Measurements from ENCODE around the gene PALLD. TPM values are rescaled to one million over a fixed set of nuclear protein-coding genes. Genes with fewer than 3 reads are reported as not detected.

The PALLD gene
- total RNA-seq, 1 experiment from 2014 or later, result 18.3 TPM

GRCh38 chr4:168451744-168452390 is 45.0 kb upstream of the PALLD start:
- H3K4me1 Mint-ChIP-seq, result 0 out of 4 replicates have a peak, but pooled peaks cover 0 to 3% of the 10 kb centered on the region in 2 experiments
- H3K14ac ChIP-seq (ENCODE audit: insufficient read depth, low read length), result no peak overlapping the region
- no peaks in the 10 kb centered on the region for H3K9me3 ChIP-seq (ENCODE audit: control insufficient read depth, low read depth, low read length)
- H2AK5ac ChIP-seq (ENCODE audit: insufficient read length, low read length), result no peak overlapping the region
- H2BK20ac ChIP-seq (ENCODE audit: low read depth, low read length, poor library complexity, severe bottlenecking), result no peak overlapping the region
- H2BK12ac ChIP-seq (ENCODE audit: insufficient read length, low read depth, low read length), result no peak overlapping the region
- no peak overlapping the region for H3K4me2 ChIP-seq (ENCODE audit: insufficient read depth, insufficient read length, low read length)
- no peak overlapping the region for H2AFZ ChIP-seq (ENCODE audit: low read length)
- no peaks in the 10 kb centered on the region for H3K27me3 ChIP-seq (ENCODE audit: insufficient read depth, low read length)
- no peak overlapping the region for H3K27ac ChIP-seq (ENCODE audit: insufficient read length, low read depth, low read length)
- H4K91ac ChIP-seq (ENCODE audit: insufficient read length, low read depth, low read length), result no peak overlapping the region
- H3K27ac Mint-ChIP-seq, result no peak overlapping the region
- no peaks in the 10 kb centered on the region for H4K20me1 ChIP-seq (ENCODE audit: control insufficient read depth, insufficient read depth, insufficient read length)
- H3K18ac ChIP-seq (ENCODE audit: insufficient read length, low read depth, low read length), result no peak overlapping the region
- no peaks in the 10 kb centered on the region for H3K79me1 ChIP-seq (ENCODE audit: insufficient read depth, low read depth, low read length, poor library complexity, severe bottlenecking)
- H2BK120ac ChIP-seq (ENCODE audit: low read depth, low read length, poor library complexity, severe bottlenecking), result no peak overlapping the region
- H3K23ac ChIP-seq (ENCODE audit: insufficient read length, low read depth, low read length), result no peak overlapping the region
- H2BK15ac ChIP-seq (ENCODE audit: low read depth, low read length), result no peak overlapping the region
- no peak overlapping the region for H3K9ac ChIP-seq (ENCODE audit: extremely low read depth, insufficient read length, low read length)
- H2BK5ac ChIP-seq (ENCODE audit: insufficient read length, low read length), result no peak overlapping the region
- H4K8ac ChIP-seq (replicated peaks; ENCODE audit: insufficient read length, low read depth, low read length), result no peak overlapping the region
- no peak for DNase-seq
- no peak overlapping the region for H3K4me3 Mint-ChIP-seq
- H3K36me3 Mint-ChIP-seq (ENCODE audit: insufficient read depth in 1 of 3, low read depth in 3 of 3), result peaks cover 0 to 3% (median 0%) of the 10 kb centered on the region in 3 experiments; a peak in 1 of 7 replicates
- no peak overlapping the region for H3K56ac ChIP-seq (ENCODE audit: insufficient read length, low read depth, low read length)
- H3K79me2 ChIP-seq (ENCODE audit: insufficient read depth, low read length), result no peaks in the 10 kb centered on the region
- no peak for TF ChIP-seq CTCF (conservative IDR thresholded peaks at IDR 0.05)
- no CpG with 5 or more reads among the region's 1 CpG for WGBS (ENCODE audit: extremely low coverage, insufficient read length, low lambda C conversion rate)
- no peak overlapping the region for H3K4ac ChIP-seq (ENCODE audit: low read depth, low read length)
- no peak overlapping the region for H4K5ac ChIP-seq (ENCODE audit: insufficient read length, low read depth, low read length)
- H3K9me3 Mint-ChIP-seq, result peaks cover 0 to 4% of the 10 kb centered on the region in 2 experiments; a peak in 1 of 5 replicates
- no peaks in the 10 kb centered on the region for H3K27me3 Mint-ChIP-seq (ENCODE audit: low read depth)
- no peaks in the 10 kb centered on the region for H3K23me2 ChIP-seq (ENCODE audit: insufficient read length, low read depth, low read length, poor library complexity, severe bottlenecking)
- H3T11ph ChIP-seq (ENCODE audit: low read length), result no peak overlapping the region
- H3K4me1 ChIP-seq (ENCODE audit: insufficient read depth, low read length), result no peaks in the 10 kb centered on the region

Data from H9 (cell line).